ENCODE measurements around the gene PRKAR2B. TPM values are rescaled to one million over a fixed set of nuclear protein-coding genes. Genes with fewer than 3 reads are reported as not detected.

Gene PRKAR2B
- total RNA-seq, 1 donor from 2014 or later, result 7.8 TPM

DNA sequence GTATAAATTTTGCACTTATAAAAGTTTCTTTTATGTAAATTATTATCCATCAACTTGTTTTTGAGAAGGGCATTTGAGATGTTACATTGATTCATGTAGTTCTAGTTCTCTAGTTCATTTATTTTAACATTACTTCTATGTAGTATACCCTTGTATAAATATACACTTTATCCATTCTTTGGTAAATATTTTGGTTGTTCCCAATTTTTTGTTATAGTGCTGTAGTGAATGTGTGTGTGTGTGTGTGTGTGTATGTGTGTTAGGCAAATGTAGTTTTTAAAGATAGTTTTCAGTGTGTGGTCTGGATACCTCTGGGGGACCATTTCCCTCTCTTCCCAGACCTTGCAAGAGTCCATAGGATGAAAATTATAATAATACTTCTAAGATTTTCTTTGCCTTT lies 15.0 kb downstream of the PRKAR2B start:
- Mint-ChIP-seq H3K4me3 (no peak overlapping the region), H3K4me1 (peaks cover 5% of the 10 kb centered on the region), H3K9me3 (peaks cover 8% of the 10 kb centered on the region), H3K27ac (no peak overlapping the region), H3K27me3 (ENCODE audit: low read depth) (no peaks in the 10 kb centered on the region), H3K36me3 (no peaks in the 10 kb centered on the region)
- DNase-seq (ENCODE audit: low spot score in 2 of 2, unreplicated experiment in 2 of 2), result no peak
- TF ChIP-seq CTCF (IDR thresholded peaks at IDR 0.05; ENCODE audit: unreplicated experiment), result no peak

DNA sequence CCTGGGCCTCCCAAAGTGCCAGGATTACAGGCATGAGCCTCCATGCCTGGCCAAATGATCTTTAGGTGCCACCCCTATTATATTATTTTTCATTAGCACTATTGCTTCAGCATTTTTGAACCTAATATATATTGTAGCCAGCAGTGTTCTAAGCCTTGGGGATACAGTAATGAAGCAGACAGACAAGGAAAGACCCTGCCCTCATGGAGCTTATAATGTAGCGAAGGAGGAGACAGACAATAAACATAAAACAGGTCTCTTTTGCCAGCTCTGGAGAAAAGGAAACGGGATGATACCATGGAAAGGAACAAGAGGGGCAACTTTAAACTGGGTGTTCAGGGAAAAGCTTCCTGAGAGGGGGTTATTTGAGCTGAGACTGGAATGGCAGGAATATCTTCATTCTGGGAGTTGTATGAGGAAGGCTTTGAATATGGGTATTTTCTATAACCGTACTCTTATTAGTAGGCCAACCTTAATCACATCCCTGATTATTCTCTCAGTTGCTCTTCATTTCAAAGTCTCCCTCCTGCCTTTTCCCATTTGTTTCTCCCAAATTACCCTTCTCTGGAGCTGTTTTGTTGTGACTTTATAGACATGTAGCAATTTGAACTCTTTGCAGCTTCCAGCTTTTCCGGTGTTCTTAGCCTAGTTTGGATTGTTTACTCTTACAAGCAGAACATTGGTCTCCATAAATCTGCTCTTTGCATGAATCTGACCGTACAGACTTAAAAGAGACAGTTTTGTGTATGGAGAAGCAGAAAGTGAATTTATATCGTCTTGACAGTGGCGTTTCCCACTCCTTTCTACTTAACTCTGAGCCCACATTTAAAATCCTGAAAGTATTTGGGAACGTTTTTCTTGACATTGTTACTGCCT lies 19.0 kb downstream of the PRKAR2B start:
- H3K36me3 Mint-ChIP-seq, result no peaks in the 10 kb centered on the region
- peaks cover 13% of the 10 kb centered on the region for H3K4me1 Mint-ChIP-seq
- no peak for DNase-seq (ENCODE audit: low spot score in 2 of 2, unreplicated experiment in 2 of 2)
- no peaks in the 10 kb centered on the region for H3K27me3 Mint-ChIP-seq (ENCODE audit: low read depth)
- TF ChIP-seq CTCF (IDR thresholded peaks at IDR 0.05; ENCODE audit: unreplicated experiment), result no peak
- H3K27ac Mint-ChIP-seq, result peak overlapping the region; percentile 47
- H3K4me3 Mint-ChIP-seq, result no peak overlapping the region
- H3K9me3 Mint-ChIP-seq, result peaks cover 8% of the 10 kb centered on the region

- H3K4me3 Mint-ChIP-seq, result no peak overlapping the region
- H3K27me3 Mint-ChIP-seq (ENCODE audit: low read depth), result no peaks in the 10 kb centered on the region
- no peaks in the 10 kb centered on the region for H3K36me3 Mint-ChIP-seq
- H3K4me1 Mint-ChIP-seq, result peaks cover 13% of the 10 kb centered on the region
- H3K27ac Mint-ChIP-seq, result no peak overlapping the region
- TF ChIP-seq CTCF (IDR thresholded peaks at IDR 0.05; ENCODE audit: unreplicated experiment), result no peak
- DNase-seq (ENCODE audit: low spot score in 2 of 2, unreplicated experiment in 2 of 2), result no peak
- H3K9me3 Mint-ChIP-seq, result peaks cover 8% of the 10 kb centered on the region
Measured at GRCh38 chr7:107064255-107064654, 19.8 kb downstream of the PRKAR2B start.

- Mint-ChIP-seq H3K4me1 (peaks cover 15% of the 10 kb centered on the region), H3K27me3 (ENCODE audit: low read depth) (no peaks in the 10 kb centered on the region), H3K4me3 (no peak overlapping the region), H3K9me3 (peaks cover 8% of the 10 kb centered on the region), H3K36me3 (no peaks in the 10 kb centered on the region), H3K27ac (no peak overlapping the region)
- no peak for TF ChIP-seq CTCF (IDR thresholded peaks at IDR 0.05; ENCODE audit: unreplicated experiment)
- DNase-seq (ENCODE audit: low spot score in 2 of 2, unreplicated experiment in 2 of 2), result no peak
Measured at GRCh38 chr7:107065929-107066247, 21.4 kb downstream of the PRKAR2B start.

GRCh38 chr7:107068156-107068555 lies 23.7 kb downstream of the PRKAR2B start:
- Mint-ChIP-seq H3K27me3 (ENCODE audit: low read depth) (no peaks in the 10 kb centered on the region), H3K27ac (no peak overlapping the region), H3K36me3 (no peaks in the 10 kb centered on the region), H3K4me1 (peaks cover 15% of the 10 kb centered on the region), H3K9me3 (no peaks in the 10 kb centered on the region), H3K4me3 (no peak overlapping the region)
- no peak for DNase-seq (ENCODE audit: low spot score in 2 of 2, unreplicated experiment in 2 of 2)
- no peak for TF ChIP-seq CTCF (IDR thresholded peaks at IDR 0.05; ENCODE audit: unreplicated experiment)

Data from mesothelial cell of epicardium (in vitro differentiated cells).